Thymus (tissue), 11 donors: ENCODE data around the gene SMYD5. TPM values are rescaled to one million over a fixed set of nuclear protein-coding genes. Genes with fewer than 3 reads are reported as not detected.

Experiments
- DNase-seq, 9 donors: peaks; one replicate each; pipeline ENCODE4 v3.0.0-alpha.2; 2013; ENCODE audit warnings: low spot score in 9 of 9, low read depth in 6 of 9, missing footprints in 1 of 9
- H3K27ac ChIP-seq, 2 donors: one replicate each; pipeline ENCODE4 v1.5.1; 2013; ENCODE audit warnings: control low read depth in 1 of 2, low read depth in 1 of 2, low read length in 1 of 2, mild to moderate bottlenecking in 1 of 2, moderate library complexity in 1 of 2
- H3K27me3 ChIP-seq, 2 donors: one replicate each; pipeline ENCODE4 v1.5.1; 2013; ENCODE audit warnings: low read length in 1 of 2; ENCODE audit not compliant: control insufficient read depth in 2 of 2, insufficient read depth in 1 of 2
- H3K36me3 ChIP-seq, 2 donors: one replicate each; pipeline ENCODE4 v1.5.1; 2013; ENCODE audit warnings: low read length in 1 of 2, mild to moderate bottlenecking in 1 of 2, moderate library complexity in 1 of 2; ENCODE audit not compliant: control insufficient read depth in 2 of 2, insufficient read depth in 2 of 2
- H3K4me1 ChIP-seq, 2 donors: one replicate each; pipeline ENCODE4 v1.5.1; 2013; ENCODE audit warnings: low read length in 2 of 2; ENCODE audit not compliant: control insufficient read depth in 2 of 2, insufficient read depth in 2 of 2
- H3K4me3 ChIP-seq, 2 donors: one replicate each; pipeline ENCODE4 v1.5.1; 2013; ENCODE audit warnings: low read length in 2 of 2, control low read depth in 1 of 2, mild to moderate bottlenecking in 1 of 2
- H3K9me3 ChIP-seq, 2 donors: one replicate each; pipeline ENCODE4 v1.5.1; 2013; ENCODE audit warnings: low read length in 1 of 2, mild to moderate bottlenecking in 1 of 2; ENCODE audit not compliant: control insufficient read depth in 2 of 2, insufficient read depth in 1 of 2
- WGBS: extraction: QIAGEN DNeasy Blood & Tissue Kit; methylation state at CpG from one replicate; pipeline ENCODE4 v1.1.7; 2013; 5-methylcytosine and 5-hydroxymethylcytosine counted together
- polyA plus RNA-seq: library from polyadenylated mRNA; stranded (reverse); fragments of 200-250 nt; gene quantifications from one replicate; pipeline ENCODE4 v1.2.3, GENCODE V29; 2013
- total RNA-seq: library from RNA; stranded (reverse); fragments of 120-200 nt; gene quantifications from one replicate; pipeline ENCODE4 v1.2.4, GENCODE V29; 2013
- donor health status: healthy.

SMYD5 gene
- total and polyA plus RNA-seq, 2 donors, result 11.5 to 14.5 TPM

- 5% methylated on average over 37 of the region's 37 CpGs for WGBS
- Histone ChIP-seq H3K9me3 (peaks cover 0 to 4% of the 10 kb centered on the region in 2 donors), H3K36me3 (peaks cover 8 to 9% of the 10 kb centered on the region in 2 donors), H3K27me3 (no peaks in the 10 kb centered on the region), H3K4me3 (peak overlapping the region; percentile 69 to 93), H3K27ac (peak overlapping the region in 1 of 2 donors; percentile 36), H3K4me1 (peaks cover 10 to 33% of the 10 kb centered on the region in 2 donors)
- DNase-seq, result peak in 2 of 9 donors; percentile 3 to 14
Observed at GRCh38 chr2:73232403-73233153, 18.5 kb downstream of the SMYD5 start.

DNA sequence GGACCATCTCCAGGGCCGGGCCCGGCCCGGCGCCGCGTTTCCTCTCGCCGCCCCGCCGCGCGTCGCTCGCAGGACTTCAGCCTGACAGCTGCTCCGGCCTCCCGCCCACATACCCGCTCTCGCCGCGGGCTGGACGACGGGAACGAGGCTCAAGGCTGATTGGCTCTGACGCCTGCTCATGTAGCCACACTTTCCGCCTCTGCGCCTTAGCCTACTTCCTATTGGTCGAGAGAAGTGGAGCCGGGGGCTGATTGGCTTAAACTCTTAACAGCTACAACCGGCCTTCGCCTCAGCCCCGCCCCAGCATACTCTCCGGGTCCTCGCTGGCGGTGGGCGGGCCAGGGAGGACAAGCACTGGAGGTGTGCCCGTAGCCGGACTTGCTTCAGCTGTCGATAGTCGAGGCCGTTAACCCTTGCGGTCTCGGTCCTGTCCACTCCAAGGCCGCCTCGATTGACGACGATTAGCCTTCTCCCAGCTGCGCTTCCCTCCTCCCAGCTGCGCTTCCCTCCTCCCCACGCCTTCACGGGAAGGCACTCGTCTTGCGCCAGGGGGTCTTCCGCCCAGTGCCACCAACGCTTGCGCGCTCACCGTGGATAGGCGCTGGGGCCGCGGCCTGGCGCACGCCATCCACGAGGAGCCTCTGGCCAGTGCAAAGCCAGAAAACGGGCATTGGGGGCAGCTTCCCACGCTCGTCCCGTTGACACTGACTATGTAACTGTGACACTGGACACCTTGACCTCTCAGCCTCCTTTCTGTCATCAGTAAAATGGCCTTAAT, 19.3 kb downstream of the SMYD5 start, which contains the start of gene PRADC1:
TSS of gene PRADC1 (minus strand) at position 86 of the 778 bp plus-strand sequence. CDS start at position 7, 79 bp downstream.
- Histone ChIP-seq H3K4me1 (peaks cover 10 to 33% of the 10 kb centered on the region in 2 donors), H3K27me3 (no peaks in the 10 kb centered on the region), H3K9me3 (peaks cover 0 to 4% of the 10 kb centered on the region in 2 donors), H3K27ac (peak within 1 kb of the TSS; percentile 93 to 98), H3K4me3 (peak within 1 kb of the TSS; percentile 69 to 93), H3K36me3 (peaks cover 9% of the 10 kb centered on the region in 2 donors)
- WGBS, result under 1% methylated on average over 67 of the region's 67 CpGs
- DNase-seq, result peak; percentile 92 to 99 (median 96)

GRCh38 chr2:73233932-73234832, 20.1 kb downstream of the SMYD5 start, which contains the start of gene CCT7:
Gene CCT7 (plus strand): TSS chr2:73234308. CDS start chr2:73234379, 71 bp downstream.
- under 1% methylated on average over 69 of the region's 69 CpGs for WGBS
- DNase-seq, result peak; percentile 82 to 96 (median 89)
- Histone ChIP-seq H3K4me3 (peak within 1 kb of the TSS; percentile 69 to 93), H3K36me3 (peaks cover 4 to 17% of the 10 kb centered on the region in 2 donors), H3K27me3 (no peaks in the 10 kb centered on the region), H3K4me1 (peaks cover 10 to 33% of the 10 kb centered on the region in 2 donors), H3K27ac (peak within 1 kb of the TSS; percentile 93 to 98), H3K9me3 (peaks cover 0 to 4% of the 10 kb centered on the region in 2 donors)

DNA sequence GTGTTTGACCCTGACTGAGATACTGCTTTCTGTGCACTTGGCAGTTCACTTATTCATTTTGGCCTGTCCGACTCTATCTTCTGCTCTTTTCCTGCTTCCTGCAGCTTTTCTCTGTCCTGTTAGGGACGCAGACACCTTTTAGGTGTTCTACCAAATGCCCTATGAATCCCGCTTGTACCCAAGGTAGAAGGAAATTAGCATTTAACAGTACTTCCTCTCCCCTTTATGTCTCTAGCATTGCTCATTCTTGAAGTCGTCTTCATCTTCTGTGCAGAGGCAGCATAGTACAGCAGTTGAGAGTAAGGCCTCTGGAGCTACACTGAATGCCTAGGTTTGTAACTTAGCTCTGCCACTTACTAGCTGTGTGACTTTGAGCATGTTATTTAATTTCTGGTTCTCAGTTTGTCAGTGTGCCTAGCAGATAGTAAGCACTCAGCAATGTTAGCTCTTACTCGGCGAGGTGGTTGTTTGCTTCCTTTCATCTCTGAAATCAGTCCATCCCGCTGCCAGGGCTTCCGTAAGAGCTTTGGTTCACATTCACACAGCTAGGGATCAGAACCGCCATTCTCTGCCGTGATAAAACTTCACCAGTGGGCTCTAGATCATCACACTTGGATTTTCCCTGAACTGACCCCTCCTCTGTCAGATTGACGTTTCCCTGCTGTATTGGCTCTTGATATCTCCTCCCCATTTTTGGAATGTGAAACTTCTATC, 21.4 kb downstream of the SMYD5 start:
- H3K27me3 ChIP-seq, result no peaks in the 10 kb centered on the region
- peaks cover 0 to 4% of the 10 kb centered on the region in 2 donors for H3K9me3 ChIP-seq
- H3K36me3 ChIP-seq, result peaks cover 14 to 29% of the 10 kb centered on the region in 2 donors
- WGBS, result 78% methylated on average over 11 of the region's 11 CpGs
- H3K4me3 ChIP-seq, result peak overlapping the region; percentile 69 to 93
- DNase-seq, result peak in 3 of 9 donors; percentile 2 to 31 (median 10)
- peak overlapping the region; percentile 8 to 21 for H3K27ac ChIP-seq
- H3K4me1 ChIP-seq, result peaks cover 10 to 33% of the 10 kb centered on the region in 2 donors

GRCh38 chr2:73237168-73237567, 23.1 kb downstream of the SMYD5 start:
- peaks cover 0 to 4% of the 10 kb centered on the region in 2 donors for H3K9me3 ChIP-seq
- H3K4me1 ChIP-seq, result peaks cover 10 to 33% of the 10 kb centered on the region in 2 donors
- H3K36me3 ChIP-seq, result peaks cover 14 to 33% of the 10 kb centered on the region in 2 donors
- H3K4me3 ChIP-seq, result no peak overlapping the region
- DNase-seq, result no peak
- no peaks in the 10 kb centered on the region for H3K27me3 ChIP-seq
- 94% methylated on average over 1 of the region's 1 CpG for WGBS
- H3K27ac ChIP-seq, result no peak overlapping the region

DNA sequence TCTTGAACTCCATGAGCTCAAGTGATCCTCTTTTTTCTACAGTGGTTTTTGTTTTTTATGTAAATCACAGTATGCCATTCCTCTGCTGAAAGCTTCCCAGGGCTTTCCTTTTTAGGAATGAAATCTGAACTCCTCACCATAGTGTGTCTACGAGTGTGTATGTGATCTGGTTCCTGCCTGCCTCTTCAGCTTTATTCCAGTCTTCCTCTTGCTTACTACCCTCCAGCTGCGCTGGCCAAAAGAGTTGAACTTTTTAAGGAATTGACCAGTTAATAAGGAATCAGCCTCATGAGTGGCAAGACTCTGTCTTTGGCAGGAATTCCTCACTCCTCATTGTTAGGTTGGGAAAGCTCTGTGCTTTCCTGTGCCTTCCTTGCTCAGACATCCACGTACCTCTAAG, 24.1 kb downstream of the SMYD5 start:
- no peak overlapping the region for H3K4me3 ChIP-seq
- peaks cover 0 to 4% of the 10 kb centered on the region in 2 donors for H3K9me3 ChIP-seq
- H3K36me3 ChIP-seq, result peaks cover 19 to 42% of the 10 kb centered on the region in 2 donors
- peaks cover 7 to 26% of the 10 kb centered on the region in 2 donors for H3K4me1 ChIP-seq
- no peak overlapping the region for H3K27ac ChIP-seq
- H3K27me3 ChIP-seq, result no peaks in the 10 kb centered on the region
- 96% methylated on average over 3 of the region's 3 CpGs for WGBS
- no peak for DNase-seq

DNA sequence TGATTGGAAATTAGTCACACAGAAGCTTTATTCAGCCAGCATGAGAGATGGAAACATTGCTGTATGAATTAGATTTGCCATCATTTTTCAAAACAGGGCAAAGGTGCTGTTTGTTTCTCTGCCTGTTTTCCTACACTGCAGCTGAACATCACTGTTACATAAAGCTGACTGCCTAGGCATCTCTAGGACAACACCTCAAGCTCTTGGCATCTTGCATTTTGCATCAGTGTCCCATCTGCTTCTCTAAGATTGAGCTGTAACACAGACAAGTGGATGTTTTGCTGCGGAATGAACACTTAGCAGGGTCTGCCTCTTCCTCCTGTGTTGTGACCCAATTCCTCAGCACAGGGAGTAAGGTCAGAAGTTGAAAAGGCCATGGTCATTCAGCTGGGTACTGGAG, 24.9 kb downstream of the SMYD5 start:
- Histone ChIP-seq H3K4me1 (peaks cover 7 to 22% of the 10 kb centered on the region in 2 donors), H3K4me3 (no peak overlapping the region), H3K27ac (no peak overlapping the region), H3K27me3 (no peaks in the 10 kb centered on the region), H3K9me3 (peaks cover 0 to 4% of the 10 kb centered on the region in 2 donors), H3K36me3 (peaks cover 24 to 49% of the 10 kb centered on the region in 2 donors)
- 98% methylated on average over 1 of the region's 1 CpG for WGBS
- no peak for DNase-seq

DNA sequence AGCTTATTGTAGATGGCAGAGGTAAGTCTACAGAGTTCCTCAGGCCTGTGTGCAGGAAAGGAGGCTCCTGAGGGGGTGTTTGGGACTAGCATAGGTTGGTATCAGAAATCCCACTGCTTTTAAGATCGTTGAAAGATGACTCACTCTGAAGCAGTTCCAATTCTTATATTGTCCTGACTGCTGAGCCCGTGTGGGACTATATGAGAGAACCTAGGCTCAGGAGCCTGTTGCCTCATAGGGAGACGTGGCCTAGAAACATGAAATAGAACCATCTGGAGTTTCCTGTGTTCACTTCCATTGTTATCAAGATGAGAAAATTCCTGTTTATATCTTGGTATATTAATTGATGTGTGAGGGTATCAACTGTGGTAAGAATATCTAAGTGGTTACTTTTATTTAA, 25.7 kb downstream of the SMYD5 start:
- Histone ChIP-seq H3K36me3 (peaks cover 32 to 57% of the 10 kb centered on the region in 2 donors), H3K27me3 (no peaks in the 10 kb centered on the region), H3K4me1 (peaks cover 7 to 20% of the 10 kb centered on the region in 2 donors), H3K4me3 (no peak overlapping the region), H3K27ac (no peak overlapping the region), H3K9me3 (no peaks in the 10 kb centered on the region)
- 95% methylated on average over 3 of the region's 3 CpGs for WGBS
- DNase-seq, result no peak
